Prostate gland (tissue), 2 donors: Measurements from ENCODE around the gene MRPL53.
A peak's percentile ranks its signal among the peaks of the same experiment; 100 is the strongest.

ENCODE experiments used
- CTCF ChIP-seq, 4 experiments: fragments of 200-600 bp in 2 of 4; fragments of 450-650 bp in 2 of 4; sonication (generic) in 2 of 4; IDR thresholded peaks; 1 replicate in 3 of 4; 2 replicates in 1 of 4; pipeline ENCODE4 v1.5.1; 2016 to 2019; ENCODE audit warnings: antibody characterized with exemption in 4 of 4, mild to moderate bottlenecking in 2 of 4, moderate library complexity in 2 of 4
- POLR2A ChIP-seq: fragments of 450-650 bp; IDR thresholded peaks from one replicate; pipeline ENCODE4 v1.6.1; 2016; ENCODE audit warnings: antibody characterized with exemption, mild to moderate bottlenecking

- peak in 2 of 4 experiments; percentile 15 to 30 for TF ChIP-seq CTCF (IDR thresholded peaks at IDR 0.05)
- peak; percentile 76 for TF ChIP-seq POLR2A
These were observed 30.6 kb downstream of the MRPL53 start, which contains the start of gene RTKN for GRCh38 chr2:74441690-74442482.
